GM19023 (cell line): ENCODE results near the gene TNFRSF21.
"Not testable (repeated sequence)": the region's sequence is repeated elsewhere in the genome, so short reads cannot be mapped to it uniquely, and the experiment has no call there.

Experiments used
- ATAC-seq: cut with Tn5 transposase; IDR thresholded peaks from one replicate; pipeline ENCODE4 v1.9.1; 2021; ENCODE audit warnings: mild to moderate bottlenecking, moderate library complexity; ENCODE audit not compliant: unreplicated experiment

Gene TNFRSF21

DNA sequence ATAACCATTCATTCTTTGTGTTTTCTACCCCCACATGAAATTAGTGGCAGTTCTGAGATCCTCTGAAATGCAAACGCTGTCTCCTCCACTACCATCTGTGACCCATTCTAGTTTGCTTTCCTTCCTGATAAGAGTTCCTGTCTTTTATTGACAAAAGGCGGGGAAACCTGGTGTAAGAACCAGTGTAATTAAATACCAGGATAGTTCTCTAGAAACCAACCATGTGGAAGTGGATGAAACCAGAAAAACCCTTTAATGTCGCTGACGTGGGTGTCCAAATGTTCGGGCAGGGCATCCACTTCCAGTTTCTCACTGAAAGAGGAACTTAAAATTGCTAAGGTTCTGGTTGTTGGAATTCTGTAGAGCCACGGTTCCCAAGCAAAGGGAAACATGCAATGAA, 79.1 kb downstream of the TNFRSF21 start:
- ATAC-seq, result no peak

DNA sequence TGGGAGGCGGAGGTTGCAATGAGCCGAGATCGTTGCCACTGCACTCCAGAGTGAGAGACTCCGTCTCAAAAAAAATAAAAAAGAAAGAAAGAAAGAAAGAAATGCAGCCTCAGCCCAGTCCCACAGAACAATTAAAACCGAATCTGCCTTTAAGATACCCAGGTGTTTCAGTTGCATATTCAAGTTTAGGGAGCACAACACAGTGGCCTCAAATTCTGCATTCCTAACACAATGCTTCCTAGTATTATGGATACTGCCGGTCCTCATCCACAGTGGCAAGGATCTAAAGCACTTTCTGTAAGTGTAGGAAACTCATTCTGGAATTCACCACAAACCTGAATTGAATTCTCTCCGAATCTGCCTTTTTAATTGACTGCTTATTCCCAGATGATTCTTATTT, 80.5 kb downstream of the TNFRSF21 start:
- ATAC-seq, result no peak

DNA sequence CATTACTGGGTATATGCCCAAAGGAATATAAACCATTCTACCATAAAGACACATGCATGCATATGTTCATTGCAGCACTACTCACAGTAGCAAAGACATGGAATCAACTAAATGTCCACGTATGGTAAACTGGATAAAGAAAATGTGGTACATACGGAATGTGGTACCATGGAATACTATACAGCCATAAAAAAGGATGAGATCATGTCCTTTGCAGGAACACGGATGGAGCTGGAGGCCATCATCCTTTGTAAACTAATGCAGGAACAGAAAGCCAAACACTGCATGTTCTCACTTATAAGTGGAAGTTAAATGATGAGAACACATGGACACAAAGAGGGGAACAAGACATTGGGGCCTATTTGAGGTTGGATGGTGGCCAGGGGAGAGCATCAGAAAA, 81.6 kb downstream of the TNFRSF21 start:
- ATAC-seq, result not testable (repeated sequence)

- ATAC-seq, result not testable (repeated sequence)
These were observed 86.5 kb downstream of the TNFRSF21 start for GRCh38 chr6:47223251-47223650.

GRCh38 chr6:47221565-47221964, 88.1 kb downstream of the TNFRSF21 start:
- no peak for ATAC-seq

- ATAC-seq, result no peak
These were observed 100.1 kb downstream of the TNFRSF21 start for GRCh38 chr6:47209632-47210031.

GRCh38 chr6:47207261-47207660, 102.4 kb downstream of the TNFRSF21 start:
- no peak for ATAC-seq

DNA sequence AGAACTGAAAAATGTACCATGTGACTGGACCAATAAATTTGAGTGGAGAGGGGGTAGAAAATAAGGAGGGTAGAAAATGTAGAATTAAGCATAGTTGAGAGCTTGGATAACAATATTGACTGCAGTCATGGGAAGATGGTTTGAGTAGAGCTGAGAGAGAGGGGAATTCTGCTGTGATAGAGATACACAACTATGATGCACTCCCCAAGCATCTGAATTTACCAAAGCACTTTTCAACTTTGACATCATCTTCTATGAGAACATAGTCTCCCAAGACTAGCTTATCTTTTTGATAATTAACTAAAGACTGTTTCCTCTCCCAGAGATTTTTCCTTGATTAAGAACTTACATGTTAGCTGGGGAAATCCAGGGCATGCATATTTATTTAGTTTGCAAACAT, 103.1 kb downstream of the TNFRSF21 start:
- ATAC-seq, result no peak

DNA sequence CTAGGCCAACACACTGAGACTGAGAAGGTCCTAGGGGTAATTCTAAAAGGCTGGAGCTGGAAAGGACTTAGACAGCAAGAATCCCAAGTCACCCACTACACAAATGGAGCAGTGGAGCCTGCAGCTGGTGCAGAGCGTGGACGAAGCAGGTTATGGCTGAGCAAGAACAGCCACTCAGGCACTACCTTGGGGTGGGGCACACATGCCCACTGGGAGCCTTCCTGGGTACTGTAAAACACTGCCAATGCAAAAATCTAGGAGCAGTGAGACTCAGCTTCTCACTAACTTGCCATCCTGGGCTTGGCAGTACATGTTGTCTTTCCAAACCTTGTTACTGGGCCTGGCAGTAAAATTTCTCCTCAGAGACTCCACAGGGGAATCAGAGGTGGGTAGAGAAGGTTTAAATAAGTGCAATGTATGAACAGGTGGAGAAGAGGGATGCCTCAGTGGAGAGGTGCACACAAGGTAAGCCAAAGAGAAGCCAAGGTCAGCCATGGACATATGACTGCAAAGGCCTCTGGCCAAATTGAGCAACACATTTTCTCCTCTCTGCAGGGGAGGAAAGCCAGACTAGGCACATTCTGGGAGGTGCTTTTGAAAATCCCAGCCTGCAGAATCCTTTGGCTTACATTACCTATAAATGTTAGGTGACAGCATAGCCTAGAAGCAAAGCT, 105.6 kb downstream of the TNFRSF21 start:
- no peak for ATAC-seq

- peak; percentile 85 for ATAC-seq
These were observed 106.3 kb downstream of the TNFRSF21 start for GRCh38 chr6:47203266-47203937.

DNA sequence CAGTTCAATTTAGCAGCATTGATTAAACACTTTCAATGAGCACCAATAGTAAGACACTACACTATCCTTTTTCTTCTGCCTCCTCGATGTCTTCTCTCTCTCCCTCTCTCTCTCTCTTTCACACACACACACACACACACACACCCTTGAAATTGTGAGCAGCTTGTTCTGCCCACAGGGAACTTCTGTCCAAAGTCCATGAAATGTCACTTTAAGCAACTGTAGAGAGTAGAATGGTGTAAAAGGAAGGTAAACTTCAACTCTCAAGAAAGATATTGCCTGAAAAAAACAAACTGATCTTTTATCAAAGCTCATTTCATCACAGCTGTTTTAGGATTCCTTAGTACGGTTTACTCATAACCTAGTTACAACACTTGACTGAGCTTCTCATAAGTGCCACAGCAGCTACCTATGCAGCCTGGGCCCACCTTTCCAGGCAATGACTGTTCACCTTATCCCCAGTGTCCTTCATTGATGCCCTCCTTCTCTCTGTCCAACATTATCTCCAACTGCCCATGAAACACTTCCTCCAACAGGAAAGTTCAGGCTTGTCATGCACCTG, 107.0 kb downstream of the TNFRSF21 start:
- peak; percentile 12 for ATAC-seq

GRCh38 chr6:47200536-47201334, 109.0 kb downstream of the TNFRSF21 start:
- ATAC-seq, result no peak

- ATAC-seq, result no peak
These were observed 111.7 kb downstream of the TNFRSF21 start for GRCh38 chr6:47197682-47198640.

DNA sequence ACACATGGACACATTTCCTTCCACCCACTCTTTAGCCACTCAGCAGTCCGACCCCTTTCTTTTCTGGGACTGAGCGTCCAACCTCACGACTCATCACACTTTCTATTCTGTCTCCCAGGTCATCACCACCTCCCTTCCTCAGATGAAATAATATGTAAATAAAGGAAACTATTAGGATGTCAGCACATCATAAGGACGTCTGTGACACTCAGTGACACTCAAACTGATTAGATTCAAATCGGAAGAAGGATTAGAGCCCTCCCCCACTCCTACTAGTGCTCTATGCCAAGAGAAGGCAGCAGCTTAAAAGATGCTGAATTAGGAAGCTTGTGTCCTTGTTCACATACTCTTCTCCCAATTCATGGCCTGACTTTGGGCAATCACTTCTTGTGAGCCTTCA, 113.6 kb downstream of the TNFRSF21 start:
- ATAC-seq, result no peak

DNA sequence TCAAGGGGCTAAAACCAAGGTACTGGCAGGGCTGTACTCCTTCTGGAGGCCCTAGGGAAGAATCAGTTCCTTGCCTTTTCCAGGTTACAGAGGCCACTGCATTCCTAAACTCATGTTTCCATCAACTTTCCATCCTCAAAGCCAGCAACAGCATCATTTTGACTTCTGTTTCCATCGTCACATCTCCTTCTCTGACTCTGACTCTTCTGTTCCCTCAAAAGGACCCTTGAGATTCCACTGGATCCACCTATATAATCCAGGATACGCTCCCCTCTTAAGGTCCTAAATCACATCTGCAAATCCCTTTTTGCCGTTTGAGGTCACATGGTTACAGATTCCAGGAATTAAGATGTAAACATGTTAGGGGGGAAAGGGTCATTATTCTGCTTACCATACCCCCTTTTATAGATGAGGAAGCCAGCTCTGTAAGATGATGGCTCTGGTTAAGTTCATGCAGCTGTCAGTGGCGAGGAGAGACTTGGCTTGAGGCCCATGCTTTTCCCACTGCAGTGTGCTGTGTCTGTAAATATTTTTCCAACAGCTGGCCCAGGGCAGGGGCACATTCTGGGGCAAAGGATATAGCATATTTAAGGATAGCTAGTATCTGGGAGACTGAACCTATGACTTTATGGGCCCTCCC, 114.6 kb downstream of the TNFRSF21 start:
- ATAC-seq, result no peak

DNA sequence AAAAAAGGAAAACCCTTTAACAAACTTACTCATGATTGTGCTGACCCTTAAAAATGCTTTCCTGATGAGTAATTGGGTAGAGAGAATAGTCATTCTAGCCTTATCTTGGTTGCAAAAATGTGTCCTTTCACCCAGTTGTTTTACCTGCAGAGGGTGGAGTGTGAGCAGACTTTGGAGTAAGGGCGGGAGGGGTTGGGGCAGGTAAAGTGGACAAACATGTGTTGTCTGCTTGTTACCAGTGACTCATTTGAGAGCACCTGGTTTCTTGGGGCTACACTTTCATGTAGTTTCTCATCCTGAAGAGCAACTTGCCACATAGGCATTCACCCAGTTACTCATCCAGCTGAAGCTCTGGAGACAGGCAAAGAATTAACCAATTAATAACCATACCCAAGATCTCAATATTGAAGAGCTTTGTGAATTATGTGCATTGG, 121.1 kb downstream of the TNFRSF21 start:
- ATAC-seq, result no peak

DNA sequence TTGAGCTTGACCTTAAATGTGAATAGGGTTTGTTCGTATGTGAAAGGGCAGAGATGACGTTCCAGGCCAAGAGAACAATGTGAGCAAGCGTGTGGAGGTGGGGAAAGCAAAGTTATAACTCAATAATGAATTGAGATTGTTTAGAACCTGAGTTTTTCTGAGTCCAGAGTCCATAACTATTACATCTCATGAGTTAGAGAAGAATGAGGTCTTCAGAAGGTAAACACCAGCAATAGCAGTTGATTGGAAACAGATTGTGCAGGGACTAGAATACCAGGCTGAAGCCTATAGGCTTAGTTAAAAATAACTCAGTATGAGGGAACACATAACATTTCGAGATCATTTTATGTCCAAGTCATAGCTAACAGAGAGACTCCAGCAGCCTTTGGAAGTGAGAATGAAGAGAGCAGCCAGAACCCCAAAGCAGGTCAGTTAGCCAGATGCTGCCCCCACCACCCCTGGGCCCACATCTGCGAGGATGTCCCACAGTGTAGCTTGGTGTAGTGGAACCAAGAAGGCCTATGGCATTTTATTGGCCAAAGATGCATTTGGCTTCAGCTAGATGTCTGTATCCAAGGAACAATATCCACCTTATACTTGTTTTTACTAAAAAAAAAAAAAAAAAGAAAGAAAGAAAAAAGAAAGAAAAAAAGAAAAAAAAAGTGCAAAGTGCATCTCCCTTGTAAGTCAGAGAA, 121.7 kb downstream of the TNFRSF21 start:
- ATAC-seq, result no peak

GRCh38 chr6:47187113-47187512, 122.6 kb downstream of the TNFRSF21 start:
- no peak for ATAC-seq

DNA sequence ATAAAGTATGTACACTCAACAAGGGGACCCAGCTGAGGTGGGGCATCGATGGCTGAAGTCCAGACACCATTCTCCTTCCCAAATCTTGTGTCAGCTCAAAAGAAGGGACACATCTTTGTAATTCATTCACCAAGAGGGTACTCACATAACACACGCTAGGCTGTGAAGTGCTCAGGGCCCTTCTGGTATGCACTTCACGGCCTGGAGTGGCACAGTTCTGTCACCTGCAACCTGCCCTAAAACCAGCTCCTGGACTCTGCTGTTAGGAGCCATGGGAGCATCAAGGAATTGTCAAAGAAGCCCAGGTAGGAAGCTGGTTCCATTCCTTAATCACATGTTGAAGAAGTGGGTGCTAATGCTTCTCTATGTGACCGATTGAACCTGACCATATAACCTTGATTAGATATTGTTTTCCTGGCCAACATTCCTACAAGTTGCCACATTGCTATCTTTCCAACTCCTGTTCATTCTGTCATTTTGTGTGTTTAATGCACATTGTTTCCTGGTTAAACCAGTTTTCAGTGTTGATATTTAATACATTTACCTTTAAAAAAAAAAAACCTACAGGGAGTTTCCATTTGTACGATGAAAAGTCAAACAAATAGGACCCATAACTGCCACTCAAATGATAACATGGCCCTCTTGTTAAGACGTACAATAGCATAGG, 127.3 kb downstream of the TNFRSF21 start:
- no peak for ATAC-seq
